ENCODE data around the gene ABHD17B. TPM values are rescaled to one million over a fixed set of nuclear protein-coding genes. Genes with fewer than 3 reads are reported as not detected.

Gene ABHD17B
- polyA plus RNA-seq, 2 of the 4 experiments (the other 2 are of a cell fraction) = 16.6 to 25.3 TPM

DNA sequence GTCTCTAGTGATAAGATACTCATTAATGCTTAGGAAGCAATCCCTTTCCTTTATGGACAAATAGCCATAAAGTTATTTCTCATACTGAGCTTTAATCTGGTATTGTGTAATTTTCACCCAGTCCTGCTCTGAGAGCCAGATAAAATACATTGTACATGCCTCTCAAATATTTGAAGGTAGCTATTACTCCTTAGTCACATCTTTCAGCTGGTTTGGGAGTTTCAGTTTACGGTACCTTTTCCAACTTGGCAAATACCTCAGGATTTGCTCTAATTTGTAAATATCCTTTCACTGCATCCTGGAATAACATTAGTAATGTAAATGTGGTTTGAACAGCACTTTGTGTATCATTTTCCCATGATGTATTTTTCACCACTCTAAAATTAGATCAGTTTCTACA, 47.4 kb downstream of the ABHD17B start:
- peaks cover 27% of the 10 kb centered on the region for H3K9me3 ChIP-seq
- DNase-seq (ENCODE audit: low read depth in 1 of 2, low spot score in 1 of 2) (no peak), ATAC-seq (no peak), FAIRE-seq (no peak)
- no peaks in the 10 kb centered on the region for H3K4me1 ChIP-seq
- H3K4me3 ChIP-seq = no peak overlapping the region
- WGBS (ENCODE audit: missing lambda C conversion rate) = 89% methylated on average over 1 of the region's 1 CpG
- CTCF ChIA-PET = no interaction called here
- POLR2A ChIA-PET = no interaction called here
- no peak overlapping the region for H3K27ac ChIP-seq
- H3K4me2 ChIP-seq = no peak overlapping the region
- TF ChIP-seq, protein P1, sequence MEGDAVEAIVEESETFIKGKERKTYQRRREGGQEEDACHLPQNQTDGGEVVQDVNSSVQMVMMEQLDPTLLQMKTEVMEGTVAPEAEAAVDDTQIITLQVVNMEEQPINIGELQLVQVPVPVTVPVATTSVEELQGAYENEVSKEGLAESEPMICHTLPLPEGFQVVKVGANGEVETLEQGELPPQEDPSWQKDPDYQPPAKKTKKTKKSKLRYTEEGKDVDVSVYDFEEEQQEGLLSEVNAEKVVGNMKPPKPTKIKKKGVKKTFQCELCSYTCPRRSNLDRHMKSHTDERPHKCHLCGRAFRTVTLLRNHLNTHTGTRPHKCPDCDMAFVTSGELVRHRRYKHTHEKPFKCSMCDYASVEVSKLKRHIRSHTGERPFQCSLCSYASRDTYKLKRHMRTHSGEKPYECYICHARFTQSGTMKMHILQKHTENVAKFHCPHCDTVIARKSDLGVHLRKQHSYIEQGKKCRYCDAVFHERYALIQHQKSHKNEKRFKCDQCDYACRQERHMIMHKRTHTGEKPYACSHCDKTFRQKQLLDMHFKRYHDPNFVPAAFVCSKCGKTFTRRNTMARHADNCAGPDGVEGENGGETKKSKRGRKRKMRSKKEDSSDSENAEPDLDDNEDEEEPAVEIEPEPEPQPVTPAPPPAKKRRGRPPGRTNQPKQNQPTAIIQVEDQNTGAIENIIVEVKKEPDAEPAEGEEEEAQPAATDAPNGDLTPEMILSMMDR (IDR thresholded peaks at IDR 0.05) = no peak
- TF ChIP-seq SREBF2 (IDR thresholded peaks at IDR 0.05) (no peak), ESRRA (IDR thresholded peaks at IDR 0.05; ENCODE audit: borderline replicate concordance, low read length) (no peak), RARB (CRISPR knock-in tag; IDR thresholded peaks at IDR 0.05) (no peak), CHD2 (IDR thresholded peaks at IDR 0.05; ENCODE audit: low read length, partially characterized antibody) (no peak), MAFK (IDR thresholded peaks at IDR 0.05; ENCODE audit: partially characterized antibody) (no peak), EP300 (IDR thresholded peaks at IDR 0.05) (no peak), RFX5 (IDR thresholded peaks at IDR 0.05) (no peak), HOXB13 (CRISPR knock-in tag; IDR thresholded peaks at IDR 0.05; ENCODE audit: low read depth) (no peak), EHMT2 (IDR thresholded peaks at IDR 0.05; ENCODE audit: low read depth) (no peak), NR3C1 (IDR thresholded peaks at IDR 0.05) (no peak), CBX2 (IDR thresholded peaks at IDR 0.05; ENCODE audit: borderline replicate concordance, low read depth) (no peak), MAZ (IDR thresholded peaks at IDR 0.05; ENCODE audit: borderline replicate concordance, low read depth, low read length) (no peak), KDM1A (IDR thresholded peaks at IDR 0.05; ENCODE audit: low read depth) (no peak), POLR2AphosphoS2 (conservative IDR thresholded peaks at IDR 0.05; ENCODE audit: low read length) (no peak)
- TF ChIP-seq, protein P2, sequence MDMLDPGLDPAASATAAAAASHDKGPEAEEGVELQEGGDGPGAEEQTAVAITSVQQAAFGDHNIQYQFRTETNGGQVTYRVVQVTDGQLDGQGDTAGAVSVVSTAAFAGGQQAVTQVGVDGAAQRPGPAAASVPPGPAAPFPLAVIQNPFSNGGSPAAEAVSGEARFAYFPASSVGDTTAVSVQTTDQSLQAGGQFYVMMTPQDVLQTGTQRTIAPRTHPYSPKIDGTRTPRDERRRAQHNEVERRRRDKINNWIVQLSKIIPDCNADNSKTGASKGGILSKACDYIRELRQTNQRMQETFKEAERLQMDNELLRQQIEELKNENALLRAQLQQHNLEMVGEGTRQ (IDR thresholded peaks at IDR 0.05) = no peak

DNA sequence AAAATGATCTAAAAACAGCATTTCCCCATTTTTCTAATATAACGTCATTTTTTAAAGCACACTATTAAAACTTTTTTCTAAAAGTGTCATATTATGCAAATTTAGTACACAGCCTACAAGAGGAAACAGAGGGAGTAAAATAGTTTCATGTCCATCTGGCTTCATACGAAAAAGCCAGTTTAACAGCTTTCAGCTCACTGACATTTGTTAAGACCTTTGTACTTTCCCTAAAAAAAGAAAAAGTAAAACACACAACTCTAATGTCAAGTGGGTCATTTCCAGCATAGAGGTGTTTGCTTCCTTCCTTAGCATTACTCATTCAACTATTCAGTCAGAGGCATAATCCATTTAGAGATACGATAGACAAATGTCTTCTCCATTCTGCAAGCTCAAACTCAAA, 49.4 kb downstream of the ABHD17B start:
- H3K9me3 ChIP-seq = peaks cover 30% of the 10 kb centered on the region
- no peak for FAIRE-seq
- ChIA-PET CTCF (interaction anchor here (1.2 kb wide), 1 partner anchor 10 kb away, joined by 4 read pairs; no protein-coding TSS in a partner anchor), POLR2A (no interaction called here)
- 96% methylated on average over 3 of the region's 3 CpGs for WGBS (ENCODE audit: missing lambda C conversion rate)
- H3K4me2 ChIP-seq = no peak overlapping the region
- H3K4me3 ChIP-seq = no peak overlapping the region
- TF ChIP-seq PHF8 (IDR thresholded peaks at IDR 0.05; ENCODE audit: borderline replicate concordance, low read depth) (no peak), MYC (IDR thresholded peaks at IDR 0.05; ENCODE audit: borderline replicate concordance, low read length) (no peak), NR3C1 (IDR thresholded peaks at IDR 0.05) (no peak), GATA3 (IDR thresholded peaks at IDR 0.05; ENCODE audit: borderline replicate concordance) (no peak), HOXB13 (CRISPR knock-in tag; IDR thresholded peaks at IDR 0.05; ENCODE audit: low read depth) (no peak), POLR2A (IDR thresholded peaks at IDR 0.05; ENCODE audit: low read length) (no peak), KDM1A (IDR thresholded peaks at IDR 0.05; ENCODE audit: low read depth) (no peak), ESRRA (IDR thresholded peaks at IDR 0.05; ENCODE audit: borderline replicate concordance, low read length) (no peak), ZC3H11A (IDR thresholded peaks at IDR 0.05) (no peak), HOXA7 (CRISPR knock-in tag; IDR thresholded peaks at IDR 0.05) (no peak), EHF (CRISPR knock-in tag; IDR thresholded peaks at IDR 0.05) (no peak)
- TF ChIP-seq, protein P3, sequence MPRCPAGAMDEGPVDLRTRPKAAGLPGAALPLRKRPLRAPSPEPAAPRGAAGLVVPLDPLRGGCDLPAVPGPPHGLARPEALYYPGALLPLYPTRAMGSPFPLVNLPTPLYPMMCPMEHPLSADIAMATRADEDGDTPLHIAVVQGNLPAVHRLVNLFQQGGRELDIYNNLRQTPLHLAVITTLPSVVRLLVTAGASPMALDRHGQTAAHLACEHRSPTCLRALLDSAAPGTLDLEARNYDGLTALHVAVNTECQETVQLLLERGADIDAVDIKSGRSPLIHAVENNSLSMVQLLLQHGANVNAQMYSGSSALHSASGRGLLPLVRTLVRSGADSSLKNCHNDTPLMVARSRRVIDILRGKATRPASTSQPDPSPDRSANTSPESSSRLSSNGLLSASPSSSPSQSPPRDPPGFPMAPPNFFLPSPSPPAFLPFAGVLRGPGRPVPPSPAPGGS (IDR thresholded peaks at IDR 0.05) = no peak
- no peak for DNase-seq (ENCODE audit: low read depth in 1 of 2, low spot score in 1 of 2)
- H3K4me1 ChIP-seq = no peaks in the 10 kb centered on the region
- ATAC-seq = no peak
- no peak overlapping the region for H3K27ac ChIP-seq

Data from A549 (cell line).